HG03565 (cell line): ENCODE data around the gene PKP2.
"Not testable (repeated sequence)": the region's sequence is repeated elsewhere in the genome, so short reads cannot be mapped to it uniquely, and the experiment has no call there.

Experiments used
- ATAC-seq: cut with Tn5 transposase; IDR thresholded peaks from one replicate; pipeline ENCODE4 v1.9.1; 2021; ENCODE audit warnings: mild to moderate bottlenecking, moderate library complexity; ENCODE audit not compliant: unreplicated experiment

PKP2 gene

DNA sequence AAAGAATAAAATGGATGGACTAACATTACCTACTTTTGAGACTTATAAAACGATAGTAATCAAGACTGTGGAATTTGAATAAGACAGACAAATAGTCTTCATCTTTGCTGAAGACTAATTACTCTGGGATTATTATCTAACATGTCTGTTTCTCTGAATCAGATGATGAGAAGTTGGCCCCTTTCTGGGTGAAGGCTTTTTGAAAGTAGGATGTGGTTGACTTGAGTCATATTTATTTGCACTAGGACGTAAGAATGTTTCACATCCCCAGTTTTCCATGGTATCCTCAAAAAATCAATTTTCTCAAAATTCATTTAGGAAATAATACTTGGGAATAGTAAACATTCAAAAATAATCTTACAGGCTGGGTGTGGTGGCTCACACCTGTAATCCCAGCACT is 31.8 kb downstream of the PKP2 start:
- no peak for ATAC-seq

DNA sequence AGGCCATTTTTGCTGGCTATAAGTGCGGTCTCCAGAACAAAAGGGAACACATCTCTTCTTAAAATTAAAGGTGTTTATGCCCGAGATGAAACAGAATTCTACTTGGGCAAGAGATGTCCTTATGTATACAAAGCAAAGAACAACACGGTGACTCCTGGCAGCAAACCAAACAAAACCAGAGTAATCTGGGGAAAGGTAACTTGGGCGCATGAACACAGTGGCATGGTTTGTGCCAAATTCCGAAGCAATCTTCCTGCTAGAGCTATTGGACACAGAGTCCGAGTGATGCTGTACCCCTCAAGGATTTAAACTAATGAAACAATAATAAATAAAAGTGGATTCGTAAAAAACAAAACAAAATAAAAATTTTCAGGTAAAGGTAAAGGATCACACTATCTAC is 33.4 kb downstream of the PKP2 start:
- ATAC-seq = no peak

DNA sequence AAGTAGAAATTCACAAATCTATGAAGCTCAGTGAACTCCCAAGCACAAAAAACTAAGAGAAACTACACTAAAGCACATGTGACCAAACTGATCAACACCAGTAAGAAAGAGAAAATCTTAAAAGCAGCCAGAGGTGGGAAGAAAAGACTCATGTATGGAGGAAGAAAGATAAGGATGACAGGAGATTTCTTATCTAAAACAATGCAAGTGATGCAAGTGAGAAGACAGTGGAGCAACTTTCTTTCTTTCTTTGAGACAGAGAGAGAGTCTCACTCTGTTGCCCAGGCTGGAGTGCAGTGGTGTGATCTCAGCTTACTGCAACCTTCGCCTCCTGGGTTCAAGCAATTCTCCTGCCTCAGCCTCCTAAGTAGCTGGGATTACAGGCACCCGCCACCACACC is 34.9 kb downstream of the PKP2 start:
- not testable (repeated sequence) for ATAC-seq

DNA sequence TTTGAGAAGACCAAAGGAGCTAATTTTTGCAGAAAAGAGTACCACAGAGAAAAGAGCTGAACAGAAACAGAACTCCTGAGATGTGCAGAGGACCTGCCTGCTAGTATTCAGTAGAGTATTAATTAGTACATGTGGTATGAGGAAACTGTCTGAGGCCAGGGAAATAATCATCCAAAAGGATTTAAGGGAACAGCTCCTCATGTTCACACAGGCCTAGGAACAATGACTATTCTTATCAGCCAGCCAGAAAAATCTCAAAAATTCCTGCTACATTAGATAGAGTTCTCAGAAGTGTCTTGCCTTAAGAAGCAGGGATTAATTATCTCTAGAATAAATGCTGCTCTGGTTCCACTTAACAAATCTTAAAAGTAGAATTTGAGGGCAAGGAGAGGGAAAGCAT is 36.4 kb downstream of the PKP2 start:
- no peak for ATAC-seq

DNA sequence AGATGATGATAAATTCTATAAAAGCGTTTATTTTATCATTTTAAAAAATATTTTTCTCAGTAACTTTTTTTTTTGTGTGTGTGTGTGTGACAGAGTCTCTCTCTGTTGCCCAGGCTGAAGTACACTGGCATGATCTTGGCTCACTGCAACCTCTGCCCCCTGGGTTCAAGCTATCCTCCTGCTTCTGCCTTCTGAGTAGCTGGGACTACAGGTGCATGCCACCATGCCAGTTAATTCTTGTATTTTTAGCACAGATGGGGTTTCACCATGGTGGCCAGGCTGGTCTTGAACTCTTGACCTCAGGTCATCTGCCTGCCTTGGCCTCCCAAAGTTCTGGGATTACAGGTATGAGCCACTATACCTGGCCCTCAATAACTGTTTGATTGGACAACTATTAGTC is 37.2 kb downstream of the PKP2 start:
- no peak for ATAC-seq

DNA sequence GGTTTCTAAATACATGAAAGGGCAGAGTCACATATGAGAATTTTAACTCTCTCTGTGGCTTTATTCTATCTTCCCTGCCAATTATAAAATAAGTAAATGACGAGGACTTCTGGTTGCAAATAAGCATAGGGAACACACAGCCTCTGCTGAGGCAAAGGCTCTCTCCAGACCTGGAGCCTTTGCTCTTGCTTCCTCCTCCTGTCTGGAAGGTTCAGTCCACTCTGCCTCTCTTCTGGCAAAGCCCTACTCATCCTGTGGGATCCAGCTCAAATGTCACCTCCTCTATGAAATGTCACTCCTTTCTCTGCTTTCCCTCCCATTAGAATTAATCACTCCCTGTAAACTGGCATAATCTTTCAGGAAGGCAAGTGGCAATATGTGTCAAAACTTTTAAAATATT is 41.9 kb downstream of the PKP2 start:
- ATAC-seq = no peak

DNA sequence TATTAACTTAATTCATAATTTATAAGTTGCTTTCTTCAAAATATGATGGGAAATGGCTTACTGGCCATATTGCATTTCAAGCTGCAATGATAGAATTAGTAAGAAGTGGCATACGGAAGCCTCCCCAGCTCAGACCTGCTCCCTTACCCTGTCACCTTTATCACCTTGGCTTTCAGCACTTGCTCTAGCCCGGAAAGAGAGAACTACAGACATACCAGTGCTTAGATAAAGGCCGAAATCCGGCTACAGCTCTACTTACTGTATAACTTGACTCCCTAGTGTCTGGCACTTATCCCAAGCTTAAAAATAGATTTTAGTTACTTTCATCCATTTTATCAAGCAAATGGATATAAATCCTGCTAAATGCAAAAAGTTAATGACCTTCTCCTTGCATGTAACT is 42.5 kb downstream of the PKP2 start:
- ATAC-seq = no peak

DNA sequence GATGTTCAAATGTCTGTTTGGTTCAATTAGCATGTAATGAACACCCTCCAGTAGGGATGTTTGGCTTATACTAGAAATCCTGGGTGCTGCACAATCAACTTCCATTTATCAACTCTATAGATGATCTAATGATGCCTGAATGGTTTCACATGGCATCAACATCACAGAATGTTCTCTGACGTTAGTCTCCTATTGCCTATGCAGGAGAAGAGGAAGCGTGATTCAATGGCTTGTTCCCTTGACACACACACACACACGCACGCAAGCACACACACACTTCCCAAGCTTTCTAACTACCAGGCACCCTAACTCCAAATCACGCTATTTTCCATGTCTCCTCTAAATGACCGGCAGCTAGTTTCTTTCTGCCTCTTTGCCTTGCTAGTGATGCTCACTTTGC is 49.3 kb downstream of the PKP2 start:
- no peak for ATAC-seq

DNA sequence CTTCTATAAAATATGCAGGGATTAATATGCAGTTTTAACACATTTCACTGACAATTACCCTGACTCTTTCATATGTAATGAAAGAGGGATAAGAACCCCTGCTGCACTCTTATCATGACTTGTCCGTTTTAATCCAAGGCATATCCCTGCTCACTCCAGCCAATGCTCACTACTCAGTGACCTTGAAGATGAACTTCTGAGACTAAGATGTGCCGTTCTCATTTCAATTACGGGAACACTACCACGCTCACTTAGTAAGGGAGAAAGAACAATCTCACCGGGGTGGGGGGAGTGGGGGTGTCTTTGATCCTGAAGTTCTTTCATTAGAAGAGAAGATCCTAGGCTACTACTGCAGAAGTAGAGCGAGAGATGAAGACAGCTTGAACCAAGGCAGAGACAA is 50.5 kb downstream of the PKP2 start:
- no peak for ATAC-seq

DNA sequence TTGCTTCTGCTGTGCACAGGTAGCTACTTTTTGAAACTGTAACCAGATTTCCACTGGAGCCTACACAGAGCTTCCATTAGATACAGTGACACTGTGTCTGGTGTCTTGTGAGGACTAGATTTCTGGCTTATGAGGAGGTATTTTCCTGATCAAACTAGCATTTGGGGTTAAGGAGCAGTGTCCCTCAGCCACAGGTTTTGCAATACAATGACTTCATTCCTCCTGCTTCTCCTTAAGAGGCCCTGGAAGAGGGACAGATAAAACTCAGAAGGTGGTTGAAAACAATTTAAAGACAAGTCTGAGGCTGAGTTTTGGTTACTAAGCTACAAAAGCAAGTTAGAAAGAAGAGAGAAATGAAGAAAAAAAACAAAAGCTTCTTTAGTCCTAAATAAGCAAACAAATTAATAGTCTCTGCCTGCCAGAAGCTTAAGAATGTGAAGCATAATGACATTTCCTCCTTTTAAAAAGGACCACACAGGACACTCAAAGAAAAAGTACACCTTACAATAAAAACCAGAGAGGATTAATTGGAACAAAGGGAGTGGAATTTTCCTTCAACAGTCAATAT is 53.0 kb downstream of the PKP2 start:
- ATAC-seq = no peak

DNA sequence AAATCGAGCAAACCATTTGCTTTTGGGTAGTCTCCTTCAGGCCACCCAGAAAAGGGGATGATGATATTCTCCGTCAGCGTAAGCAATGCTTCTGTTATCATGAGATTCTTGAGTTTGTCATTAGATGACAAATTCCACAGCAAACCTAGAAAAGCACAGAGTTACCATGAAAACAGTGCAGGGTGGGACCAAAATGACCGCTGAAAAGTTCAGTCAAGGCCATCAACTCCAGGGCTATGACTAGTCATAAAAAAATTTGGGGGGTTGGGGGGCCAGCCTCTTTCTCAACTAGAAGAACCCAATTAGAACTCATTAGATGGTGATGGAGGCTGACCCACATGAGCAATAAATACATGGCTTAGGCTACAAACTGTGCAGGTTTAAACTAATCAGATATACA is 55.5 kb downstream of the PKP2 start:
- ATAC-seq = no peak

DNA sequence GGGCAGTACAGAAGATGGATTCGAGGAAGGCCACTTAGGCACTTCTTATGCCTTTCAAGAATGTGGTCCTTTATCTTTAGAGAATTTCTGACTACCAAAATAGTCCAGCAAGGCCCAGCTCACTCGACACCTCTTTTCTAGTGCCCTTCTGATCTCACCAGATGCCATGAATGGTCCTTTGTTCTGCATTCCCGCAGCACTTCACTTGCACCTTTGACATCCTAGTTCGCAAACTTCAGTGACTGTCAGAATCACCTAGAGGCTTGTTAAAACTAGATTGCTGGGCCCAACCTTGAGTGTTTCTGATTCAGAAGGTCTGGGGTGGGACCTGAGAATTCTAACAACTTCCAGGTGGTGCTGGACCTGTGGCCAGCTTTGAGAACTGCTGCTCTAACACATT is 56.7 kb downstream of the PKP2 start:
- ATAC-seq = no peak

DNA sequence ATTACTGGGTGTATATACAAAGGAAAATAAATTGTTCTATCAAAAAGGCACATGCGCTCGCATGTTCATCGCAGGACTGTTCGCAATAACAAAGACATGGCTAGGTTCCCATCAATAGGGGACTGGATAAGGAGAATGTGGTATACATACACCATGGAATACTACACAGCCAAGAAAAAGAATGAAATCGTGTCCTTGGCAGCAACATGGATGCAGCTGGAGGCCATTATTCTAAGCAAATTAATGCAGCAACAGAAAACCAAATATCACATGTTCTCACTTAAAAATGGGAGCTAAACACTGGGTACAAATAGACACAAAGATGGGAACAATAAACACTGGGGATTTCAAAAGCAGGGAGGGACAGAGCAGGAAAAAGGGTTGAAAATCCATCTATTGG is 58.6 kb downstream of the PKP2 start:
- no peak for ATAC-seq

DNA sequence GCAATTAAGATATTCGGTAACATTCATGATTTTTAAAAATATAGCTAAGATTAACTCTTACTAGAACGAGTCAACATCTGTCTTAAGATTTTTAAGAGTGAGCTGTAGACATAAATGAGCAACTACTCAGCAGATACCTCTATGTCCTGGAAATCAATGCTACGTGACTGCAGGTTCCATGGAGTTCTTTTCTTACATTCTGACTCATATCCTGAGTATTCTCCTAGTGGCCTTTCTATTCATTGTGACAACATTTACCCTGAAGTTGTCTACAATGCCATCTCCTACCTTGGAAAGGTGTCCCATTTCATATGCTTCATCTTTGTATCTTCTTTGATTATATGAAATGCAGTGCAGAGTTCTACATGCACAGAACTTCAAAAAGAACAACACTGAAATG is 59.9 kb downstream of the PKP2 start:
- ATAC-seq = no peak

DNA sequence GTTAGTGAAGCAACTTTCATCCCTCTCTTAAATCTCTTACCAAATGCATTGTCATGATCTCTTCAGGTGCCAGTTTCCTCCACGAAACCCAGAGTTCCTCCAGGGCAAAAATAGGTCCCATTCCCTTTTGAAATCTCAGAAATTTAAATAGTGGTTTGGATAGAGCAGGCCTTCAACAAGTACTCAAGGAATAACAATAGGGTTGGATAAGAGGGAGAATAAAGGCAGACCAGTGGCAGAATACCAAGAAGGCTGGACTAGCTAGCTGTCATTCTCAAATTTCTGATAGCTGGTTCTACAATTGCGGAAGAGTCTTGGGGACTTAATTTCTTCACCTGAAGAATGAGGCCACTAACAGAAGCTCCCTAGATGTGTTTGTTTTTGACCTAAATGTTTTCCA is 62.5 kb downstream of the PKP2 start:
- no peak for ATAC-seq

DNA sequence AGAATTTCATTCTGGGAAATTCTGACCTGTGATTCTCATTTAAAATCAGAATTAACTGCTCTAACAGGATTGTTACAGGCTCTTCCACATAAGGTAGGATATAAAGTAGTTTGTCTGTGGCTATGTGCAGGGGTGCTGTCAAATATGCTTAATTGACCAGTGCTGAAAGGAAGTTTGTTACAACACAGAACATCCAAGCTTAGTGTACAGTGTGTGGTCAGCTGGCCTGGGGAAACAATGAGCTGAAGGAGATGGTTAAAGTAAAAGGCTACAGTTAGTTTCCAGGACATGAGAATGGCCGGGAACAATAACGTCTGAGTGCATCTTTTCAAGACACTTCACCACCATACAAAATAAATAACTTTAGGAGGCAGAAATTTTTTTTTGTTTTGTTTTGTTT is 68.0 kb downstream of the PKP2 start:
- no peak for ATAC-seq

DNA sequence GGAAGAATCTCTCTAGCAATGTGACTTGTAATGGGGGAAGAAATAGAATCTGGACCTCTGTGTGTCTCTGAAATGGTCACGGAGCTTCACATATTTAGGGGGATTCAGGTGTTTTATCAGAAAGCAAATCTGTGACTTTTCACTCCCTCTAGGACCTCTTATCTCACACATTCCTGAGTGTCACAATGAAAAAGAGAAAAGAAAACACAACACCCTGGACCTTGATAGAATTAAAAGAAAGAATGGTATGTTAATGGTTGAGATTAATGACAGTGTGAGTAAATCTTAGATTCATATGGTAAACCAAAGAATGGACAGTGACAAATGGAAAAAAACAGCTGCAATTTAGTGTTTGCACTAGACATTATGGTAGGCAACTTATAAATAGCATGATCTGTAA is 68.5 kb downstream of the PKP2 start:
- no peak for ATAC-seq

DNA sequence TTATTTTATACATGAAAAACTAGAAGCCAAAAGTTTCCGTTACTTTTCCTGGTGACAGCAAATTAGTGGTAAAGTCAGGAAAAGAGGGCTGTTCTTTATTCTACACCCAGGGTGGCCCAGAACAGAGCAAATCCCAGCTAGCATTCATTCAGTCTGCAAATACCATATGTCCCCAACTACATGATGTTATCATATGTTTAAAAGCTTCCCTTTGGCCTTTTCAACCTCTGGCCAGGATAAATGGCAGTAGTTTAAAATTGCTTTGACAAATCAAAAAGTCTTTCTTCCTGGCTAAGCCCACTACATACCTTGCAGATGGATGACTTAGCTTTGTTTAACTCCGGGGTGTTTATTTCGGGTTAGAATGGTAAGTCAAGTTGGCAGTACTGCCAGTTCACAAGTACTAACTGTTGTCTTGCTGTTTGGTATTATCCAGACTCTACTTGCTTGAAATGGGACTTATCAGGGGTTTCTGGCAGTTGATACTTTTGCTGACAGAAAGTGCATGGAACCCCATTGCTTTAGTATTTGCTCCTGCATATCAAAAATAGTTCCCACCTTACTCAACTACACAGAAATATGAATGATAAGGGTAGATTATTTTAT is 69.7 kb downstream of the PKP2 start:
- no peak for ATAC-seq

DNA sequence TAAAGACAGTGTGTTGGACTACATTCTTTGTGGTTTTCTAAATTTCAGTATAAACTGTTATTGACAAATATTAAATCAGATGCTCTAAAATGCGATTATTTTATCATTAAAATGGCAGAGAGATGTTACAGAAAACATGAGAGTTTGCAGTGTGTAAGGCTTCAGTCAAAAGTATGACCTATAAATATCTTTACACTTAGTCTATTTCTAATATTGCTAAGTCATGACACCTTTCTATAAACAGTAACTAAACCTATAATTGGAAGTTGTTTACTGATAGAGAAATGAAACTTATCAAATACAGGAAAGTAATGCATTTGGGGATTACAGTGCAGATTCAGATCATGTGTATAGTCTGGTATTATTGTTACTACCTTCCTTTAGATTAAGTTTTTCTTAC is 72.0 kb downstream of the PKP2 start:
- ATAC-seq = no peak

DNA sequence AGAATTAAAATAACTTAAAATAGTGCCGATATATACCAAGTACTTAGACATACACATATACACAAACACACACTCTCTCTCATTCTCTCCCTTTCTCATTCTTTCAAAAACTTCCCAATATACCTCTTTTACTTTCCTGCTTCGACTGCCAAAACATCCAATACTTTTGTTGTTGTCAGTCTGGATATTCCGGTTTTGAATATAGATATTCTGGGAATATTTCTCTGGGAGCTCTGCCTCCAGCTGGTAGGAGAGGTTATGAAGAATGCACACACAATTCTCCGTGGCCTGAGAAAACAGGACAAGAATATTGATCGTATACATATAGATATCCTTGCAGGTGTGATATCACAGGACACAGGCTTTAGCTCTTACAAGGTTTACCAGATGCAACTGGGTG is 74.2 kb downstream of the PKP2 start:
- ATAC-seq = no peak

DNA sequence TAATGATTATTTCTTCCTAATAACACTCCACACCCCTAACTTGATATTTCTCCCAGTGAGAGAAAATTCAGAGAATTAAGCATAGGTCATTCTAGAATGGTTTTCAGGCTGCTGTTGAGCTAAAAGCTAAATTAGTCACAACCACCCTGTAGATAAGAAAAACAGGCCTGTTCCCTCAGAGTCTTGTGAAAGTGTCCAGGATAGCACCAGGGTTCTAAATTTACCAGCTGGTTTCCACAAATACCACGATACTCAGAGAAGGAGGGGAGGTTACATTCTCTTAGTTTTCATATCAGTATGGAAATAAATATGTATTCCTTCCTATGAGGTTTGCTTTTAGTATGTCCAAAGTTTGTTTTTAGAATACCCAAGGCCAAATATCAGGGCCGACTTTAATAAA is 74.9 kb downstream of the PKP2 start:
- no peak for ATAC-seq

DNA sequence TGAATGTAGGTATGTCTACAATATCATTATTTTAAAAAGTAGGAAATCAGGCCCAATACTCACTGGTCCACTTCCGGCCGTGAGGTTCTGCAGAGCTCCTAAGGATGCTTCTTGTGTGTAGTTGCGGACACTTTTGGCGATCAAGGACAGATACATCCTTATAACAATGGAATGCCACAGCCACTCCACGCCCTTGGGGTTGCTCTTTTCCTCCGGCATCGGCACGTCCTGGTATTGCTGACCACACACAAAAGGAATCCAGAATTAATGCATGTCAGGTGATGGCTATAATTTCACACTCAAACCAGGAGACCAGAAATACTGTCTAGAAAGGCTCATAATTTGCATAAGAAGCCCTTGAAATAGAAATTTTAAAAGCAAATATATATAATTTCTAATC is 75.3 kb downstream of the PKP2 start:
- no peak for ATAC-seq

DNA sequence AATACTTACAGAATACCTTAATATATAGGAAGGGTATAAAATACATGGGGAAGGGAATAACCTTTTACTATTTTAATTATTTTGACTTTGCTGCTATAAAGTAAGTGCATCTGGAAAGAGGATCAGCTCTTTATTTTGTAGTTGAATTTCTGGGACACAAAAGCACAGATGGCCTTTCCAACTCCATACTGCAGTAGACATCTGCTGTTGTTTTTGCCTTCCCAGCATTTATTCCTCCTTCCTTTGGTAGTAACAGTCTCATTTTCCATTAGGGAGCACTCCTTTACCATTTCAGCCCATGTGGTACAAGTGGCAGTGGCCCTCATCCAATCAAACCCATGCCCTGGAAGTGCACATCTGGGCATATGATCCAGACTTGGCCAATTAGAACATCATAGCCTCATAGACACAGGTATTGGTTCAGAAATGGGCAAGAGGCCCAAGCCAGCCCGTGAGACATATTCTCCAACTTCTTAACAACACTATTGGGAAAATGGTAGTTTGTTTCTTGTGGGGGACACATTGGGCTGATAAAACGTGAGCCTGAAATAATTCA is 76.1 kb downstream of the PKP2 start:
- no peak for ATAC-seq
